WI38 (cell line): ENCODE data around the gene SYT2.

Source experiments
- H3K4me3 ChIP-seq: 2 replicates; pipeline ENCODE4 v1.5.1; 2011; ENCODE audit warnings: low read depth, mild to moderate bottlenecking, control low read depth, low read length
- CTCF ChIP-seq: IDR thresholded peaks from 2 replicates; pipeline ENCODE4 v1.5.1; 2012; ENCODE audit warnings: low read depth, mild to moderate bottlenecking, control low read depth, low read length

The SYT2 gene

DNA sequence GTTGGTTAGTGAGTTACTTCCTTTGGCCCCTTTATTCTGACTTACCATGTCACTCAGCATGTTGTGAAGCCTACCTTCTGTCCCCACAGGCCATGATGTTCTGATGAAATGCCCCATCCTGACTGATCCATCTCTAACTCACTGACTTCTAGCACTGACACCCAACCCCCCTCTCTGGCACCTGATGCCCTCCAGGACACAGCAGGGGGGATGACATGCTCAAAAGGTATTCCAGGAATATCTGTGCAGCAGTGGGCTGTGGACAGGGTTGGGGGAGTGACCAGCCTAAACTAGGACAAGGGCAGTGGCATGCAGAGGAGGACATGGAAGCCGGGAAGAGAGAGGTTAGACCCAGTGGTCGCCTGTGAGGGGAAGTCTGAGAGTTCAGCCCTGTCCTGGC lies 25.5 kb downstream of the SYT2 start:
- no peak overlapping the region for H3K4me3 ChIP-seq
- TF ChIP-seq CTCF = no peak

- no peak overlapping the region for H3K4me3 ChIP-seq
- TF ChIP-seq CTCF = no peak
Observed at GRCh38 chr1:202683029-202683428, 27.2 kb downstream of the SYT2 start.

GRCh38 chr1:202682477-202682876 lies 27.8 kb downstream of the SYT2 start:
- no peak overlapping the region for H3K4me3 ChIP-seq
- TF ChIP-seq CTCF = no peak

- no peak overlapping the region for H3K4me3 ChIP-seq
- no peak for TF ChIP-seq CTCF
Observed at GRCh38 chr1:202681736-202682420, 28.4 kb downstream of the SYT2 start.

DNA sequence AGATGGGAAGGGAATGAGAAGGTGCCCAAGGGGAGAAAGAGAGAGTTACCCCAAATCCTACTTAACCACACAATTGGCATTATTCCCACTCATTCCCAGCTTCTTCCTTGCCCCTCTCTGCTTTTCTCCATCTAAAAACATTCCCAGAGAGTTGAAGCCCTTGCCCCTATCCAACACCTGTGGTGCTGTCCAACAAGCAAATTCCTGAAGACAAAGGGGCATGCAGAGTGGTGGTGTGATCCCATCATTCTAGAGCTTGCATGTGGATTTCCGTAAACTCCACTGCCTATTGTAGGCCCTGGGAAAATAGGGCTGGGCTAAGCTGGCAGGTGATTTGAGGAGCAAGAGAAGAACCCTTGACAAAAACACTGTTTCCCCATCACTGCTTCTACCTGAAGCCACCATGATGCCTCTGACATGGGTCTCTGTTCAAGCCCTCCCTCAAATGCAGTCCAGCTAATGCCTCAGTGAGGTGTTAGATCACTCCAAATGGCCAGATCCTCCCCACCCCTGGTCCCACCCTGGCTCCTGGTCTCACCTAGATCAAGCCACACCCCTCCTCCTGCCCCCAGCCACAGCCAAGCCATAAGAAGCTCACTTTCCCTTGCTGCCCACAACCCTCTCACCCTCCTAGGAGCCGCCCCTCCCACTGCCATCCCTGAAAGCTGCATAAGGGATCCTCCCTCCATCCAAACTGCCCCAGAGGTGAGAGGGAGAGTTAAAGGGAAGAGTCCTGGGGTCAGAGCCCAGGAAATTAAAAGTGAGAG lies 29.5 kb downstream of the SYT2 start:
- no peak overlapping the region for H3K4me3 ChIP-seq
- TF ChIP-seq CTCF = no peak

DNA sequence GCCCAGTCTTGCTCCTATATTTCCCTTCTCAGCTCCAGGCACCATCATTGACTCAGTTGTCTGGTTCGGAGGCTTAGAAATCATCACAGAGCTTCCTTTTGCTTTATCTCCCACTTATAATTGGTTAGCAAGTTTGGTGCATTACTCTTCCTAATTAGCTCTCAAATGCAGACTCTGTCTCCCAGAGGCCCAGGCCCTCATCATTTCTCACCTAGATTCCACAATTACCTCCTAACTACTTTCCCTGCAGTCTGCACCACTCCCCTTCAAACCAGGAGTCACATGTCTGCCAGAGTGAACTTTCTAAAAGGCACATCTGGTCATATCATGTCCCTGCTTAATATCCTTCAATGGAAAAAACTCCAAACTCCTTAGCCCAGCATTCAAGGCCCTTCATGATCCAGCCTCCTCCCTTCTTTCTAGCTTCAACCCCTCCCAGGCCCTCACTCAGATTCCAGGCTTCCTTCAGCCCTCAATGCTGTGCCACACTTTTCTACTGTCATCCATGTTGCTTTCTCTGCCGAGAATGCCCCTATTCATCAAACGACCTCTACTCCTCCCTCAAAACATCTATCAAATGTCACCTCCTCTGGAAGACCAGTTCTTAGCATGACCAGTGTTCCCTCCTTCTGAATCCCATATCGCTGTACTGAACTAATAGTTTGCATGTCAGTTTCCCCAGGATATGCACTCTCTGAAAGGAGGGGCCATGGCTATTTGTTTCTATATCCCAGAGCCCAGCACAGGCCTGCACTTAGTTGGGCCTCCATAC lies 30.7 kb downstream of the SYT2 start:
- no peak for TF ChIP-seq CTCF

GRCh38 chr1:202677433-202677832 lies 32.8 kb downstream of the SYT2 start:
- H3K4me3 ChIP-seq = no peak overlapping the region
- no peak for TF ChIP-seq CTCF

More for the DNA sequence above, 30.7 kb downstream of the SYT2 start:
- no peak overlapping the region for H3K4me3 ChIP-seq
